ENCODE results near the gene PPP1R36.

- TF ChIP-seq EZH2phosphoT487 (conservative IDR thresholded peaks at IDR 0.05; ENCODE audit: low read length) (no peak), CTCF (IDR thresholded peaks at IDR 0.05; ENCODE audit: insufficient read depth, low read length, poor library complexity, severe bottlenecking) (no peak)
Measured at GRCh38 chr14:64562436-64562835, 12.7 kb downstream of the PPP1R36 start.
